HG03575 (cell line): ENCODE measurements around the gene ADARB1.

Experiments used
- ATAC-seq: cut with Tn5 transposase; IDR thresholded peaks from one replicate; pipeline ENCODE4 v1.9.1; 2021; ENCODE audit not compliant: unreplicated experiment, insufficient number of reproducible peaks, low FRiP score; ENCODE audit errors: extremely low read depth

Gene ADARB1

DNA sequence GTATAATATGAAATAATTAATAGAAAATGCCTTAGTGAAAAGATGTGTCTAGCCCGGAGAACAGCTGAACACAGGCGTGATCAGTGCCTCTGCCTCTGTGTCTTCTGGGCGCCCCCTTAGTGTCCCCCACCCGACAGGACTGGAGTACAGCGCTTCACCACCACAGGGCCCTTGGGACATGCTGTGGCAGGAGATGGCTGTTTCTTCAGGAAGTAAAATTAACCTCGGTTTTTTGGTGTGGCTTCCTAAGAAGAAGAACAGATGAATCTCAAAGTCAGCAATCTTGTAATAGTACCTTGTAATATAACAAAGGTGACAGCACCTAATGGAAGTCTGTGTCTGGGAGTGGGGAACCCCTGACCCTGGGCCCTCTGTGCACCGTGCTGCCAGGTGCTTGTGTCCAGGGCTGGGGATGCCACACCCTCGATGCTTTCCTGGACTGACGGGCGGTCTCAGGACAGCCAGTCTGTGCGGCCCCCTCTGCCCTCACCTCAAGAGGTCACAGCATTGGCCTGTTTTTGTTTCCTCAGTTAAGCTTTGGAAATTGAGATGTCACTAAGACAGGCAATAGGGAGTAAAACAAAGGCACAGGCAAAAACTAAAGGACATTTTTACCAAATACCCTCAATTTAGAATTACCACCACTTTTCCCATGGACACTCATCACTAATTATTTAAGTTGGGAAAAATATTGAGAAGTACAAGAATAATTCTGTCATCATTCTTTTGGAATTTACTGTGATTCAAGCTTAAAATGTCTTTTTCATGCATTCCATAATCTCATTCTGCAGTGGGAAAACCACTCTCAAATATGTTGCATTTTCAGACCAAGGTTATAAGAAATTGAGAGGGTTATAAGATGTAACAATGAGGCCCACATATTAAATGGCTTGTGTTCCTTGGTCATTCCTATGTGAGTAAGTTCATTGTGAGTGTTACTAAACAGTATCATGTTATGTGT is 79.3 kb downstream of the ADARB1 start:
- ATAC-seq = no peak

DNA sequence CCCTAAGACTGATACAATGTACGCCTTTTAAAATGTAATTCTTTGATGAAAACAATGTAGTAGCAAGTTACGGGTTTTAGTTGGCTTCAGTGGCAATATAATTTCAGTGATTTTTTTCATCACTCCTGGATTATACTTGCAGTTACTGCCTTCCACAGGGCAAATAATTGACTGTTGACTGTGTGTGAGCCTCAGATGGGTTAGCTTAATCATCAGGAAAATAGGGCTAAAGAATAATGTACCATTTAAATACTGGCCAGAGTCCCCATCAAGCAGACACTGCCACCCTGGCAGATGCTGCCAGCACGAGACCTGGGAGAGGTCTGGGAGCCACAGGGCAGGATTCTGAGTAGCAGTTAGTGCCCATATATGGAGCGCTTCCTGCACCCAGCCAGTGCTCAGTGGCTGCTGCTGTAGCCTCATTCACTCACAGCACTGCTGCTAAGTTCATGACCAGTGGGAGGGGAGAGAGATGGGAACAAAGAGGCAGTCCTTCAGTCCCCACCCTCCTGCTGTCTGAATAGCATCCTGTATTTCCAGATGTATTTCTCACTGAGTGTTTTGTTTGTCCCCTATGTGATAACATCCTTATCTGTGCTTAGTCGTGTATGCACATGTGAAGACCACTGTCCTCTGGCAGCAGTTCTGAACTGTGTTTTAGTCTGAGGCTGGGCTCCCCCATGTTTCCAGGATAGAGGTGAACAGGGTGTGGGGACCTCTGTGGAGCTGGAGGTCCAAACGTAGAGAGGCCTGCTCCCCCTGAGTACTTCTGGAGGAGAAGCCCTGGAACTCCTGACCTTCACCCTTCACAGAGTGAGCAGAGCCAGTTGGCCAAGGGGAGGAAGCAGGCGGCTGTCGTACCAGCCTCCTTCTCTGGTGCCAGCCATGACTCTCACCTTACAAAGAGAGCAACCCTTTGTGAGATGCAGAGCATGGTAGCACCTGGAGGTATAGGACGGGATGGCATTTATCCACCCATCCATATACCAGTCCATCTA is 80.4 kb downstream of the ADARB1 start:
- no peak for ATAC-seq

DNA sequence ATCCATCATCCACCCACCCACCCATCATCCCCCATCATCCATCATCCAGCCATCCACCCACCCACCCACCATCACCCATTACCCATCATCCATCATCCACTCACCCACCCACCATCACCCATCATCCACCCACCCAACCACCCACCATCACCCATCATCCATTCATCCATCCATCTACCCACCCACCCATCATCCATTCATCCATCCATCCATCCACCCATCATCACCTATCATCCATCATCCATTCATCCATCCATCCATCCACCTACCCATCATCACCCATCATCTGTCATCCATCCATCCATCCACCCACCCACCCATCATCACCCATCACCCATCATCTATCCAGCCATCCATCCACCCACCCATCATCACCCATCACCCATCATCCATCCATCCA is 81.5 kb downstream of the ADARB1 start:
- ATAC-seq = no peak

DNA sequence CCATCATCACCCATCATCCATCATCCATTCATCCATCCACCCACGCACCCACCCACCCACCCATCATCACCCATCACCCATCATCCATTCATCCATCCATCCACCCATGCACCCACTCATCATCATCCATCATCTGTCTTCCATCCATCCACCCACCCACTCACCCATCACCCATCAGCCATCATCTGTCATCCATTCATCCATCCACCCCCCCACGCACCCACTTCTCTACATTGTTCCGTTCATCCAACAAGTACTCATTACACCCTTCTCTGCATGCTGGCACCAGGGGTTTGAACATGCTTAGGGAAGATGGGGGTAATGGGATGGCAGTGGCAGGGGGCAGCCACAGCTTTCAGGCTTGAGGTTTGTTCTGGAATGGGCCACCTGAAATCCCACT is 82.1 kb downstream of the ADARB1 start:
- no peak for ATAC-seq

DNA sequence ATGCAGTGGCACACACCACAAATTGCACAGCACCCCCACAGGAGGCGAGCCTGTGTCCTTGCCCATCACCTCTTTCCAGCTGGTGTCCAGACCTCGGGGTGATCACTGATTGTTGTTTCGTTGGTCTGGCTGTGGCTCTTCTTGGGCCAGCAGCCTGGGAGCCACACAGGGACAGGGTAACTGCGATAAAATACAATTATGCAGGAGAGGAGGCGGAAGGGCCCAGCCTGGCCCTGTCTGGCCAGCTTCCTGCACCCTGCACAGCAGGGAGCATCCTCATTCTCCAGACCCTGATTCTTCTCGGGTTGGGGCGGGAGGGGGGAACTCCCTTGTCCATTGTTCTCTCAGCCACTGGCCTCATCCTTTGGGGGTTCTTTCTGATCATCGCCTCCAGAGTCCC is 83.6 kb downstream of the ADARB1 start:
- no peak for ATAC-seq

DNA sequence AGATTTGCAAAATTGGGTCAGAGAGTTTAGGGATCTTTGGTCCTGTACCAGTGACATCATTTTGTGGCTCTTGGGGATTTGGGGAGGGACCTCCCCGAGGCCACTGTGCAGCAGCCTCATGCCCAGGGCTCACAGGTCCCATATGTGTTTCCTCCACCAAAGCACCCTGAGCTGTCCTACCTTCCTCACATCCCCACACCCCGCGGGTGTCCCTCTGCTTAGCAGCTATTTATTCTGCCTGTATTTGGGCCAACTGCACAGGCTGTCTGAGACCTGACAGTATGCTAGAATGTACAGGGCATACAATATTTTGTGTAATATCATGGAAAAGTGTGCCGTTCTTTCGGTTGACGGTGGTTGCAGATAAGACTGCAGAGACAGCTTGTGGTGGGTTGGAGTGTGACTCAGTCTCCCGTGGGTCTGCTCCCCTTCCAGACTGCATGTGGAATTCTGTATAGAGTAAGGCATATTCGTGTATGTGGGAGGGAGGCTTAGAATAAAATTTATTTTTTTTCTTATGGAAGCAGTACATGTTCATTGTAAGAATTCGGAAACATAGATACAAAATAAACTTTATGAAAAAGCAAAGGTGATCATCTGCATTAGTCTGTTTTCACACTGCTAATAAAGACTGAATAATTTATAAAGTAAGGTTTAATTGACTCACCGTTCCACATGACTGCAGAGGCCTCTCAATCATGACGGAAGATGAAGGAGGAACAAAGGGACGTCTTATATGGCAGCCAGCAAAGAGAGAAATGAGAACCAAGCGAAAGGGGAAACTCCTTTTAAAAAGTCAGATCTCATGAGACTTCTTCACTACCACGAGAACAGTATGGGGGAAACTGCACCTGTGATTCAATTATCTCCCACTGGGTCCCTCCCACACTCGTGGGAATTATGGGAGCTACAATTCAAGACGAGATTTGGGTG is 84.4 kb downstream of the ADARB1 start:
- ATAC-seq = no peak

DNA sequence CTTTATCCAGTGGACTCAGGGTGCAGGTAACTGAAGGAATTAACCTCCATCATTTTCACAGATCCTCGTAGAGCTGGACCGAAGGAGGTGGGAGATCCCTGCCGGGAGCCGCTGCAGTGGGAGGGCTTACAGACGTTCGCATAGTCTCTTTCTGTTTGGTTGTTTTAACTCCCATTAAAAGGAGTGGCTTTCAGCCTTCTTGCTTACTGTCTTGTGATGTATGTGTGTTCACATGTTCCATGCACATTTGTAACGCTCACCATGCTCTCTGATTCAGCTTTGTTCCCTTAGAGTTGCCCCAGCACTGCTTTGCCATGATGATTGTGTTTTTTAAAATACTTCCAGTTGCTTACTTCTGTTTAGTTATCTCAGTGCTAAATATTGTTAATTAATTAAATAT is 85.8 kb downstream of the ADARB1 start:
- no peak for ATAC-seq

DNA sequence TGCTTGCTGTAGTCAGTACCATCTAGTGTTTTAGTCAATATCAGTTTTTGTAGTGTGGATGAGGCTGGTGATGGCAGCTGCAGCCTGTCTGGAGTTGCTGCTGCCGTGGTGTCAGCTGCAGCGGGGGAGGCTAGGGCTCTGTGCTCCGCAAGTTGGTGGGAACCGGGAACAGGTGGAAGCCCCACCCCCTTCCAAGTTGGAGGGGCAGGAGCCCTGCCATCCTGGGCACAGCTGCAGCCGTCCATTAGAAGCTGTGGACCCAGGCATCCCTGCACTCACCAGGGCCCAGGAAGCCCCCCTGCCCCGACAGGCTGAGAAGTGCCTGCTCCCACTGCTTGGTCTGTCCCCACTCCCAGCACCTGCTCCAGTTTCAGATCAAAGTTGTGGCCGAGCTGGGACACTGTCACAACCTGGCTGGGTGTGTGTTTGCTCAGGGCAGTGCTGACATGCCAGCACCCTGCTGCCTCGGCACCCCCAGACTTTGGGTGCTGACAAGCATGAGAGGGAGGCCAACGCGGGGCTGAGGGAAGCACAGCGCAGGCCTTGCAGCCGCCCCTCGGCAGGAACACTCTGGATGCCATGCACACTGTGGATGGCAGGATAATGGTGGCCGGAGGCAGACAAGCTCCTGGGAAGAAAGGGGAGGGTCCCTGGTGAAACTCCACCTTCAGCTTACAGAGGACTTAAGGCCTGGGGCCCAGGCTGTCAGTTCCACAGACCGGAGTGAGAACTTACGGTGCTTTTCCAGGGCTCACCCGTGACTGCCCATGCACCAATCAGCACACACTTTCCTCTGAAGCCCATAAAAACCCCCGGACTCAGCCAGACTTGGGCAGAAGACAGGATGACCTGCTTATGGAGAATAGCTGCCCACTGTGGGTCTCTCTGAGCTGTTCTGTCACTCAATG is 86.9 kb downstream of the ADARB1 start:
- ATAC-seq = no peak

DNA sequence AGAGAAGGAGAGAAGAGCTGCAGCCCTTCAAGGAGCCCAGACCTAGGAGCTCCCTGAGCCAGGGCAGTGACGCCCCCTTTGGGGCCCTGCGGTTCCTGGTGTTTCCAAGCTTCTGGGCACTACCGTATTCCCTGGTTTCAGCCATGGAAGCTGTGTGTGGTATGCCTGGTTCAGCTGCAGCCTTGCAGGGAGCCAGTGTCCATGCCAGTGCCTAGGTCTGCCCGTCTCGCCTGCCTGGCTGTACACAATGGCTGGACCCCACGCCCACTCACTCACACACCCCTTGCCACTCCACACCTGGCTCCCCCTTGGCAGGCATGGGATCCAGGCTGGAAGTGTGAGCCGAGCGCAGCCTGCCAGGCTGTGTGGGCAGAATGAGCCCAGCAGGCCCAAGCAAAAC is 87.7 kb downstream of the ADARB1 start:
- ATAC-seq = no peak

DNA sequence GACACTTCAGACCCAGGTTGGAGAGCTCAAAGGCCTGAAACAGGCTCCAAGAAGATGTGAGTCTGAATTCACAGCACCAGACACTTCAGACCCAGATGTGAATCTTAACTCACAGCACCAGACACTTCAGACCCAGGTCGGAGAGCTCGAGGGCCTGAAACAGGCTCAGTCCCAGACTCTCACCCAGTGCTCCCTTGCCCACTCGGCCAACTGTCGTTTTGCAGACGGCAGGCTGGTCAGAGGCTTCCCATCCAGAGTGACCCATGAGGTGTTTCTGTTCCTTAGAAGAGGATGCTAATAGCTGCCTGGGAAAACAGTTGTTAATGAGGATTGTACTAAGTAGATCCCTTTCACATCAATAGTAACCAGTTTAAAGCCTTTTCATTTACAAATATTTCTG is 88.4 kb downstream of the ADARB1 start:
- ATAC-seq = no peak

DNA sequence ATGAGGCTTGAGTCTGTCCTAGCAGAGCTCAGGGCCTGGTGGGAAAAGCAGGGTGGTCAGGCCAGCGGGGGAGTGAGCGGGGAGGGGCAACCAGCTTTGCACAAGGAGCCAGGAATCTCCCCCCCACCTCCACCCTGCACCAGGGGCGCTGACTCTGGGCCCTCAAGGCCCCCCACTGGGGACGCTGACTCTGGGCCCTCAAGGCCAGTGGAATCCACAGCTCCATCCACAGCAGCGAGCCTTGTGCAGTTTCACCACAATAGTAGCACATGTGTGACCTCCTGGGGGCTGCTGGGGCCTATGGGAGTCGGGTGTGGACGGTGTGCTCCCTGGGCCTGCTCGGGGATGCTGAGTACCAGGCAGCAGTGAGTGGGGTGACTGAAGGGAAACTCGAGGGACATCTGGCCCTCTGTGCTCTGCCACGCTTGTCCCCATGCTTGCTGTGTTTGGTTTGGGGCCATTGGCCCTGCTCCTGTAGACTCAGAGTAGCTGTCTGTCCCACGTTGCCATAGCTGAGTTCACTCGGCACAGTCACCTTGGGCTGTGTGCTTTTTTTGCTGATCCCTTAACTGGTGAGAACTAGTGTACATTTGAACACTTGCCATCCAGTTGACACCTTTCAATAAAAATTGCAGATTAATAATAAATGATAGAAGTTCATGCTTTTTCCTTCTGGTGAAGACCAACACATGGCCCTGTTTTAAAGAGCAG is 89.2 kb downstream of the ADARB1 start:
- ATAC-seq = no peak

DNA sequence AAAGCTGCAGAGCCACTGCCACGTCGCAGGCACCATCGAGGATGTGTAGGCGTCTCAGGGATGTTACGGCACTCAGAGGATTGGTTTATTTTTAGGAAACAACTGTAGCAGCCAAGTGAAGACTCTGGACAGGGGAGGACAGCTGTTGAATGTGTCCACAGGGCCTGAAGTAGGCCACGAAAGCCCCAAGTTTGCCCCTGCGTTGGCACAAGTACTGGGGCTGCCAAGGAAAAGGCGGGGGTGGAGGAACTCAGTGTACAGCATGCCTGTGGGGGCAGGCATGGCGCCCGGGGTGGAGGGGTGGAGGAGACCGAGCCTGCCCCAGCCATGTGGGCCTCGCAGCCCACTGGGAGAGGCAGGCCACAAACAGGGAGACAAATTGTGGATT is 89.7 kb downstream of the ADARB1 start:
- no peak for ATAC-seq

DNA sequence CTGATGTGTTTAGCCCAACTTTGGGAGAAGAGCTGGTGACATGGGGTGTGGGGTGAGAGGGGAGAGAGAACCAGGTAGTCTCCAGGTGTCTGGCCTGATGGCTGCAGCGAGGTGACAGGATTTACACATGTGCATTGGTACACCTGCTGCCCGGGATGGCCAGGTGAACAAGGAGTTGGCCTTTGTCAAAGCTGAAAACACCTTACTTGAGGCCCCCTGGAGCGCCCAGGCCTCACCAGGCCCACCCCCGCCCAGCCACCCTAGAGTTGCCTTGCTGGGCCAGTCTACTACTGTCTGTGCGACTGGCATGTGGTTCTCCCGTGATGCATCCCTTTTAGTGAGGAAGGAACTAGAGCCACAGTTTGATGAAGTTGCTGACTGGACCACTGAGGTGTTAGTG is 90.5 kb downstream of the ADARB1 start:
- ATAC-seq = no peak

DNA sequence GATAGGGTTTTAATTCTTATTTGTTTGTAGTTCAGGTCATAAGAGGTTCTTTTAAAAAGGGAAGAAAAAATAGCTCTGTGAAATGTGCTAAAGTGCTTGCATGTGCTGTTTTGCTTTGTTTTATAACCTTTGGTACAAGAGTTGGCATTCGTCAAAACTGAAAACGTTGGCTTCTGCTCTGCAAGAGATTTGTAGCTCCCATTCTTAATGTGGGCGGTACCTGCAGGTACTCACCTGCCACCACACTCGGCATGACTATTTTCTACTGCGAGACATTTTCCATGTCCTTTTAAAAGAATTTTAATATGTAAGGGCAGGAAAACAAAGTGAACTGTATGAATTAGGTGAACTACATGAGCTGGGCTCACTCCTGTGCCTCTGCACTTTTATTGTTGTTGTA is 92.6 kb downstream of the ADARB1 start:
- no peak for ATAC-seq

DNA sequence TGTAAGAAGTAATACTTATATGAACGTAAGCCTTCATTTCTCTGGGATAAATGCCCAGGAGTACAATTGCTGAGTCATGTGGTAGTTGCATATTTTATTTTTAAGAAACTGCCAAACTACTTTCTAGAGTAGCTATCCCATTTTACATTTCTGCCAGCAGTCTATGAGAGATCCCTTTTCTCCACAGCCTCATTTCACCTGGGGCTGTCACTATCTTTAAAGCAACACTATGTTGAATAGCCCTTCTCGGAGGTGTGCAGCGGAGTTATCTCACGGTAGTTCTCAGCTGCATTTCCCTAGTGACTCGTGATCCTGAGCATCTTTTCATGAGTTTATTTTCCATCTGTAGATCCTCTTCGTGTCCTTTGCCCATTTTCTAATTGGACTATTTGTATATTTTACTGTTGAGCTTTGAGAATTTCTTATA is 93.4 kb downstream of the ADARB1 start:
- no peak for ATAC-seq

DNA sequence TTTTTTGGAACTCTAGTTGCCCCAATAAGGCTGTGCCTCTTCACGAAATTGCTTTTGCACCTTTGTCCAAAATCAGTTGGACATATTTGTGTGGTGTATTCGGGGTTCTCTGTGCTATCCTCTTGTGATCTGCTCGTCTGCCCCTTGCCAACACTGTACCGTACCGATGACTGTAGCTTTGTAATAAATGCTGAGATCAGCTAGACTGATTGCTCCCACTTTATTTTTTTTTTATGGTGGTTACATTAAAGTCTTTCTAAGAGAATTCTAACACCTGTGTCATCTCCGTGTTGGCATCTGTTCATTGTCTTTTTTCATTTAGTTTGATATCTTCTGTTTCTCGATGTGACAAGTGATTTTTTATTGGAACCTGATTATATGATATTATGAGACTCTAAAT is 94.1 kb downstream of the ADARB1 start:
- ATAC-seq = no peak

DNA sequence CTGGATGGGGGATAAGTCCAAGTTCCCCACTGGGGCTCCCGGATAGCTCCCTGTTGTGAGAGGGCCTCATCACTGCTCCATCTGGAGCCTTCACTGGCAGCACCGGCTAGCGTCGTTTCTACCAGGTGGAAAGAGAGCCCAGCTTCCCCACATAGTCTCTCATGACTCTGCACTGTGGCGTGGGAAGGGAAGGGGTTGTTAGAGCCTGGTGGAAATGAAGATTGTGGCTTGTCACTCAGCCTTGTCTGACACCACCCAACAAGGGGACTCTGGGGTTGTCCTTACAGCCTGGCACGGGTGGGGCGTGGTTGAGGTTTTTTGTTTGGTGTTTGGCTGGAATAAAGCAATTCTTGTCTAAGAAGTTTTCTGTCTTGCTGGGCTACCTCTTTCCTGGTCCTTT is 94.6 kb downstream of the ADARB1 start:
- no peak for ATAC-seq
